Fibroblast of lung (primary cell): ENCODE data around the gene ARL10. TPM values are rescaled to one million over a fixed set of nuclear protein-coding genes. Genes with fewer than 3 reads are reported as not detected.
A peak's percentile ranks its signal among the peaks of the same experiment; 100 is the strongest.

ENCODE experiments used
- DNase-seq, 2 donors: peaks; one replicate each; pipeline versions ENCODE4 v3.0.0 to v3.0.0-alpha.2; 2010; ENCODE audit warnings: low read depth in 2 of 2
- H2AFZ ChIP-seq: 2 replicates; pipeline ENCODE4 v1.5.1; 2012; ENCODE audit warnings: low read length, control low read depth, inconsistent platforms
- H3K27ac ChIP-seq: 2 replicates; pipeline ENCODE4 v1.5.1; 2011; ENCODE audit warnings: low read length, control low read depth; ENCODE audit not compliant: insufficient read depth
- H3K27me3 ChIP-seq: 2 replicates; pipeline ENCODE4 v1.5.1; 2011; ENCODE audit warnings: mild to moderate bottlenecking, low read length; ENCODE audit not compliant: control insufficient read depth, insufficient read depth
- H3K36me3 ChIP-seq: 2 replicates; pipeline ENCODE4 v1.5.1; 2011; ENCODE audit warnings: low read length; ENCODE audit not compliant: control insufficient read depth, insufficient read depth
- H3K4me1 ChIP-seq: 2 replicates; pipeline ENCODE4 v1.5.1; 2011; ENCODE audit warnings: low read length; ENCODE audit not compliant: control insufficient read depth, insufficient read depth; ENCODE audit errors: extremely low read depth
- H3K4me2 ChIP-seq: 2 replicates; pipeline ENCODE4 v1.5.1; 2011; ENCODE audit warnings: low read length, control low read depth; ENCODE audit not compliant: insufficient read depth; ENCODE audit errors: extremely low read depth
- H3K4me3 ChIP-seq, 4 experiments: fragments of 200-600 bp in 1 of 4; sonication (generic) in 1 of 4; replicated peaks in 1 of 4; 2 replicates each; pipeline ENCODE4 v1.5.1; 2011 to 2016; ENCODE audit warnings: low read length in 4 of 4, low read depth in 3 of 4, mild to moderate bottlenecking in 3 of 4, control low read depth in 2 of 4, inconsistent platforms in 1 of 4, mixed read lengths in 1 of 4; ENCODE audit not compliant: insufficient read depth in 1 of 4; ENCODE audit errors: control extremely low read depth in 1 of 4
- H3K79me2 ChIP-seq: 2 replicates; pipeline ENCODE4 v1.5.1; 2012; ENCODE audit warnings: mild to moderate bottlenecking, low read length, inconsistent platforms; ENCODE audit not compliant: control insufficient read depth, insufficient read depth
- H3K9ac ChIP-seq: 2 replicates; pipeline ENCODE4 v1.5.1; 2011; ENCODE audit warnings: mild to moderate bottlenecking, low read length, control low read depth; ENCODE audit not compliant: insufficient read depth
- H3K9me3 ChIP-seq: 2 replicates; pipeline ENCODE4 v1.5.1; 2012; ENCODE audit warnings: low read depth, low read length; ENCODE audit not compliant: control insufficient read depth, insufficient read depth
- H4K20me1 ChIP-seq: 2 replicates; pipeline ENCODE4 v1.5.1; 2011; ENCODE audit warnings: low read length; ENCODE audit not compliant: control insufficient read depth, insufficient read depth; ENCODE audit errors: extremely low read depth
- EZH2 ChIP-seq: IDR thresholded peaks from 2 replicates; pipeline ENCODE4 v1.5.1; 2012; ENCODE audit warnings: low read length, control low read depth, mild to moderate bottlenecking; ENCODE audit errors: missing control alignments
- polyA plus RNA-seq, 2 donors: library from polyadenylated mRNA; depleted of rRNA in 1 of 2; stranded (reverse) in 1 of 2; unstranded in 1 of 2; fragments of >200 nt; gene quantifications; 2 replicates each; pipeline ENCODE4 v1.2.1, GENCODE V29; 2011 to 2012; ENCODE audit warnings: missing spikeins in 1 of 2
- total RNA-seq: library from RNA; depleted of rRNA; stranded (reverse); fragments of >200 nt; gene quantifications from 2 replicates; pipeline ENCODE4 v1.2.1, GENCODE V29; 2014
- TF ChIP-seq, protein P1 (sequence below), 2 donors: IDR thresholded peaks in 1 of 2; conservative IDR thresholded peaks in 1 of 2; 1 replicate in 1 of 2; 2 replicates in 1 of 2; pipeline ENCODE4 v1.5.1; 2011 to 2012; ENCODE audit warnings: low read length in 2 of 2, control low read depth in 1 of 2, inconsistent platforms in 1 of 2, low read depth in 1 of 2, mild to moderate bottlenecking in 1 of 2

Gene ARL10
- total and polyA plus RNA-seq, 2 donors (not counting 1 experiment from before 2014, with no cell fraction given): 3.0 to 11.1 TPM

DNA sequence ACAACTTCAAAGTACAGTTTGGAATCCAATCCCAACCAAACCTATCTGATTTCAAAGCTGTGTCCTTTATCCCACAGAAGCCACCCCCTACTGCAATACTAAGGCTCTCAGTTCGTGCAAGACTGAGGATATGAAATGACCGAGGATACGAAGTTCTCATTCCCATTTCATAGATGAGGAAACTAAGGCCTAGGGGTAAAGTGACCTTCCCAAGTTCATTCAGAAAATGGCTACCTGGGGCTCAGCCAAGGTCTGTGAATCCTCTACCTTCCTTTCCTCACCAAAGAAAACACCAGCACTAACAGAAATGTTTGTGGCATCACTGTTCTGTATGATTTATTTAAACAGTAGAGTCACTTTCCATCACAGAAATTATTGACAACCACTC, 9.1 kb upstream of the ARL10 start:
- H2AFZ ChIP-seq: no peak overlapping the region
- no peak overlapping the region for H3K9ac ChIP-seq
- peaks cover 8% of the 10 kb centered on the region for H3K36me3 ChIP-seq
- H3K4me3 ChIP-seq: no peak overlapping the region
- peaks cover 2% of the 10 kb centered on the region for H3K4me1 ChIP-seq
- no peaks in the 10 kb centered on the region for H4K20me1 ChIP-seq
- peaks cover 47% of the 10 kb centered on the region for H3K79me2 ChIP-seq
- no peaks in the 10 kb centered on the region for H3K9me3 ChIP-seq
- TF ChIP-seq EZH2: no peak
- TF ChIP-seq, protein P1, sequence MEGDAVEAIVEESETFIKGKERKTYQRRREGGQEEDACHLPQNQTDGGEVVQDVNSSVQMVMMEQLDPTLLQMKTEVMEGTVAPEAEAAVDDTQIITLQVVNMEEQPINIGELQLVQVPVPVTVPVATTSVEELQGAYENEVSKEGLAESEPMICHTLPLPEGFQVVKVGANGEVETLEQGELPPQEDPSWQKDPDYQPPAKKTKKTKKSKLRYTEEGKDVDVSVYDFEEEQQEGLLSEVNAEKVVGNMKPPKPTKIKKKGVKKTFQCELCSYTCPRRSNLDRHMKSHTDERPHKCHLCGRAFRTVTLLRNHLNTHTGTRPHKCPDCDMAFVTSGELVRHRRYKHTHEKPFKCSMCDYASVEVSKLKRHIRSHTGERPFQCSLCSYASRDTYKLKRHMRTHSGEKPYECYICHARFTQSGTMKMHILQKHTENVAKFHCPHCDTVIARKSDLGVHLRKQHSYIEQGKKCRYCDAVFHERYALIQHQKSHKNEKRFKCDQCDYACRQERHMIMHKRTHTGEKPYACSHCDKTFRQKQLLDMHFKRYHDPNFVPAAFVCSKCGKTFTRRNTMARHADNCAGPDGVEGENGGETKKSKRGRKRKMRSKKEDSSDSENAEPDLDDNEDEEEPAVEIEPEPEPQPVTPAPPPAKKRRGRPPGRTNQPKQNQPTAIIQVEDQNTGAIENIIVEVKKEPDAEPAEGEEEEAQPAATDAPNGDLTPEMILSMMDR (conservative IDR thresholded peaks at IDR 0.05 in 1 of 2, IDR thresholded peaks at IDR 0.05 in 1 of 2; ENCODE audit: low read depth in 1 of 2, low read length in 2 of 2): no peak
- no peak overlapping the region for H3K27ac ChIP-seq
- no peak for DNase-seq
- no peak overlapping the region for H3K4me2 ChIP-seq
- H3K27me3 ChIP-seq: no peaks in the 10 kb centered on the region

DNA sequence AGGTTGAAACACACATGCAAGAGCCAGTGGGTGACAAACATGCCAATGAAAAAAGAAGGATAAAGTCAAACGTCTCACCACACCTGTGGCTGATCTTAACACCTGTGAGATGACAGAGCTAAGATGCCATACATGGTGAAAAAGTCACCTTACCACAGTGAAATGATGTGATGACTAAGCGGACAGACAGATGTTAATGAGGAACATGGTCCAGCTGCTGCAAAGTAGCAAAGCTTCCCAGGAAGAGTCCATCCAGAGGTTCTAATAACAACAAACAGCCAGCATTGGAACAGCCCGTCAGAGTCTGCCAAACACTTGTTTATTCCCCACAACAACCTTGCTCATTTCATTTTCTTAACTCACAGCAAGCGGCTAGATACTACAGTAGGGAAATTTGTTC, 5.6 kb upstream of the ARL10 start:
- no peaks in the 10 kb centered on the region for H3K27me3 ChIP-seq
- H3K27ac ChIP-seq: no peak overlapping the region
- no peaks in the 10 kb centered on the region for H3K9me3 ChIP-seq
- H3K4me3 ChIP-seq: peak overlapping the region in 2 of 4 experiments; percentile 40 to 41
- no peak overlapping the region for H3K9ac ChIP-seq
- peaks cover 5% of the 10 kb centered on the region for H3K36me3 ChIP-seq
- TF ChIP-seq EZH2: no peak
- TF ChIP-seq, protein P1 (conservative IDR thresholded peaks at IDR 0.05 in 1 of 2, IDR thresholded peaks at IDR 0.05 in 1 of 2; ENCODE audit: low read depth in 1 of 2, low read length in 2 of 2): no peak
- H3K79me2 ChIP-seq: peaks cover 45% of the 10 kb centered on the region
- H3K4me2 ChIP-seq: no peak overlapping the region
- no peak overlapping the region for H2AFZ ChIP-seq
- peaks cover 2% of the 10 kb centered on the region for H3K4me1 ChIP-seq
- no peaks in the 10 kb centered on the region for H4K20me1 ChIP-seq
- DNase-seq: peak; percentile 15 to 62

DNA sequence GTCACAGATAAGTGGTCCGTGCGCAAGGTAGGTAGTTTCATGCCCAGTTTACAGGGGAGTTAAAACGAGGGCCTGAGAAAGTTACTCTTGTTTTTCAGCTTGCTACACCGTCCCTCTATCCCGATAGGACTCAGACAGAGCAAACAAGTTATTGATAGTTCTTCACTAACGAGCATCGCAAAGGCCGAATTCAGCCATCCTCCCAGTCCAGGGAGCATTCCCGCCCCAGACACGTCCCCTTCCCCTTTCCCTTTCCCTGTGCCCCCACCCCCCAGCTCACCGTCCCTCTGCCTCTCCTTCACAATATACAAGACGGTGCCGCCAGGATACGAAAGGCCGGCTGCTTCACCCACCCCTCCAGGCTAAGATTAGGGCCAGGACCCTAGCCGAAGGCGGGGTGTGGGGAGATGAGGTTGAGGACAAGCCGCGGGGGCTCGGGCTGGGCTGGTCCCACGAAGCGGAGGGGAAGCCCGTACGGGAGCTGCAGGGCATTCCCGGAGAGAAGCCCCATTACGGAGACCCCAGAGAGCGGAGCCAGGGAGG, 4.3 kb upstream of the ARL10 start:
- peaks cover 4% of the 10 kb centered on the region for H3K4me1 ChIP-seq
- H3K4me3 ChIP-seq: peak overlapping the region; percentile 88 to 99 (median 90)
- peaks cover 37% of the 10 kb centered on the region for H3K79me2 ChIP-seq
- H3K27me3 ChIP-seq: no peaks in the 10 kb centered on the region
- no peaks in the 10 kb centered on the region for H4K20me1 ChIP-seq
- H2AFZ ChIP-seq: peak overlapping the region; percentile 85
- peaks cover 5% of the 10 kb centered on the region for H3K36me3 ChIP-seq
- H3K9me3 ChIP-seq: no peaks in the 10 kb centered on the region
- TF ChIP-seq, protein P1 (conservative IDR thresholded peaks at IDR 0.05 in 1 of 2, IDR thresholded peaks at IDR 0.05 in 1 of 2; ENCODE audit: low read depth in 1 of 2, low read length in 2 of 2): no peak
- no peak for TF ChIP-seq EZH2
- H3K9ac ChIP-seq: peak overlapping the region; percentile 84
- DNase-seq: peak in 1 of 2 donors; percentile 7
- H3K27ac ChIP-seq: peak overlapping the region; percentile 62
- peak overlapping the region; percentile 71 for H3K4me2 ChIP-seq
